Fibroblast of lung (primary cell): Measurements from ENCODE around the gene UBR4. TPM values are rescaled to one million over a fixed set of nuclear protein-coding genes. Genes with fewer than 3 reads are reported as not detected.

Source experiments
- DNase-seq, 2 donors: peaks; one replicate each; pipeline versions ENCODE4 v3.0.0 to v3.0.0-alpha.2; 2010; ENCODE audit warnings: low read depth in 2 of 2
- H2AFZ ChIP-seq: 2 replicates; pipeline ENCODE4 v1.5.1; 2012; ENCODE audit warnings: low read length, control low read depth, inconsistent platforms
- H3K27ac ChIP-seq: 2 replicates; pipeline ENCODE4 v1.5.1; 2011; ENCODE audit warnings: low read length, control low read depth; ENCODE audit not compliant: insufficient read depth
- H3K27me3 ChIP-seq: 2 replicates; pipeline ENCODE4 v1.5.1; 2011; ENCODE audit warnings: mild to moderate bottlenecking, low read length; ENCODE audit not compliant: control insufficient read depth, insufficient read depth
- H3K36me3 ChIP-seq: 2 replicates; pipeline ENCODE4 v1.5.1; 2011; ENCODE audit warnings: low read length; ENCODE audit not compliant: control insufficient read depth, insufficient read depth
- H3K4me1 ChIP-seq: 2 replicates; pipeline ENCODE4 v1.5.1; 2011; ENCODE audit warnings: low read length; ENCODE audit not compliant: control insufficient read depth, insufficient read depth; ENCODE audit errors: extremely low read depth
- H3K4me2 ChIP-seq: 2 replicates; pipeline ENCODE4 v1.5.1; 2011; ENCODE audit warnings: low read length, control low read depth; ENCODE audit not compliant: insufficient read depth; ENCODE audit errors: extremely low read depth
- H3K4me3 ChIP-seq, 4 experiments: fragments of 200-600 bp in 1 of 4; sonication (generic) in 1 of 4; replicated peaks in 1 of 4; 2 replicates each; pipeline ENCODE4 v1.5.1; 2011 to 2016; ENCODE audit warnings: low read length in 4 of 4, low read depth in 3 of 4, mild to moderate bottlenecking in 3 of 4, control low read depth in 2 of 4, inconsistent platforms in 1 of 4, mixed read lengths in 1 of 4; ENCODE audit not compliant: insufficient read depth in 1 of 4; ENCODE audit errors: control extremely low read depth in 1 of 4
- H3K79me2 ChIP-seq: 2 replicates; pipeline ENCODE4 v1.5.1; 2012; ENCODE audit warnings: mild to moderate bottlenecking, low read length, inconsistent platforms; ENCODE audit not compliant: control insufficient read depth, insufficient read depth
- H3K9ac ChIP-seq: 2 replicates; pipeline ENCODE4 v1.5.1; 2011; ENCODE audit warnings: mild to moderate bottlenecking, low read length, control low read depth; ENCODE audit not compliant: insufficient read depth
- H3K9me3 ChIP-seq: 2 replicates; pipeline ENCODE4 v1.5.1; 2012; ENCODE audit warnings: low read depth, low read length; ENCODE audit not compliant: control insufficient read depth, insufficient read depth
- H4K20me1 ChIP-seq: 2 replicates; pipeline ENCODE4 v1.5.1; 2011; ENCODE audit warnings: low read length; ENCODE audit not compliant: control insufficient read depth, insufficient read depth; ENCODE audit errors: extremely low read depth
- CTCF ChIP-seq, 2 donors: IDR thresholded peaks in 1 of 2; conservative IDR thresholded peaks in 1 of 2; 1 replicate in 1 of 2; 2 replicates in 1 of 2; pipeline ENCODE4 v1.5.1; 2011 to 2012; ENCODE audit warnings: low read length in 2 of 2, control low read depth in 1 of 2, inconsistent platforms in 1 of 2, low read depth in 1 of 2, mild to moderate bottlenecking in 1 of 2
- EZH2 ChIP-seq: IDR thresholded peaks from 2 replicates; pipeline ENCODE4 v1.5.1; 2012; ENCODE audit warnings: low read length, control low read depth, mild to moderate bottlenecking; ENCODE audit errors: missing control alignments
- polyA plus RNA-seq, 2 donors: library from polyadenylated mRNA; depleted of rRNA in 1 of 2; stranded (reverse) in 1 of 2; unstranded in 1 of 2; fragments of >200 nt; gene quantifications; 2 replicates each; pipeline ENCODE4 v1.2.1, GENCODE V29; 2011 to 2012; ENCODE audit warnings: missing spikeins in 1 of 2
- total RNA-seq: library from RNA; depleted of rRNA; stranded (reverse); fragments of >200 nt; gene quantifications from 2 replicates; pipeline ENCODE4 v1.2.1, GENCODE V29; 2014

Gene UBR4
- total and polyA plus RNA-seq, 2 donors (not counting 1 experiment from before 2014, with no cell fraction given) = 32.0 to 164 TPM

- Histone ChIP-seq H3K79me2 (no peaks in the 10 kb centered on the region), H3K9me3 (no peaks in the 10 kb centered on the region), H3K27me3 (no peaks in the 10 kb centered on the region), H3K4me1 (no peaks in the 10 kb centered on the region), H3K36me3 (peaks cover 38% of the 10 kb centered on the region), H3K9ac (no peak overlapping the region), H2AFZ (no peak overlapping the region), H3K4me2 (no peak overlapping the region), H4K20me1 (no peaks in the 10 kb centered on the region), H3K27ac (no peak overlapping the region), H3K4me3 (no peak overlapping the region)
- no peak for TF ChIP-seq EZH2
- TF ChIP-seq CTCF (conservative IDR thresholded peaks at IDR 0.05 in 1 of 2, IDR thresholded peaks at IDR 0.05 in 1 of 2; ENCODE audit: low read depth in 1 of 2, low read length in 2 of 2) = no peak
- DNase-seq = peak in 1 of 2 donors; percentile 22
Measured at GRCh38 chr1:19122668-19123067, 87.4 kb downstream of the UBR4 start.

DNA sequence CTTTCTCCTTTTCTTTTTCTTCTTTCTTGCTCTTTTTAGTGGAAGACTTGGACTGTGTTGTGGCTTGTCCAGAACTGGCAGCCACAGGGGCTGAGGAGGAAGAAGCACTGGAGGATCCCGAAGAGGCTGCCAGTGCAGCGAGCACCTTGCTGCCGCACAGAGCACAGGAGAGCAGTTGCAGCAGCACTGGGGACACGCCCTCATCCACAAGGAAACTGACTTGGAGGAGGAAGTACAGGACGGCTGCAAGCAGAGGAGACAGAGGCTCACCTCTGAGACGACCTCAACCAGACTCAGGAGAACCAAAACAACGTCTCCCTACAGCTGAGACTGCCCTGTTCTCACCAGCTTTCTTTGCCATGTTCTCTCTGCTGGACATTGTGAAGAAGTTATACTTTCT, 88.9 kb downstream of the UBR4 start:
- Histone ChIP-seq H3K9me3 (no peaks in the 10 kb centered on the region), H3K27ac (no peak overlapping the region), H3K27me3 (no peaks in the 10 kb centered on the region), H3K4me1 (no peaks in the 10 kb centered on the region), H2AFZ (no peak overlapping the region), H3K4me3 (no peak overlapping the region), H3K36me3 (peaks cover 42% of the 10 kb centered on the region), H4K20me1 (no peaks in the 10 kb centered on the region), H3K4me2 (no peak overlapping the region), H3K9ac (no peak overlapping the region), H3K79me2 (no peaks in the 10 kb centered on the region)
- TF ChIP-seq CTCF (conservative IDR thresholded peaks at IDR 0.05 in 1 of 2, IDR thresholded peaks at IDR 0.05 in 1 of 2; ENCODE audit: low read depth in 1 of 2, low read length in 2 of 2) (no peak), EZH2 (no peak)
- DNase-seq = no peak

GRCh38 chr1:19120070-19120469, 90.0 kb downstream of the UBR4 start:
- no peak overlapping the region for H2AFZ ChIP-seq
- no peaks in the 10 kb centered on the region for H4K20me1 ChIP-seq
- no peaks in the 10 kb centered on the region for H3K27me3 ChIP-seq
- no peak overlapping the region for H3K4me2 ChIP-seq
- no peak overlapping the region for H3K9ac ChIP-seq
- TF ChIP-seq EZH2 = no peak
- no peak for TF ChIP-seq CTCF (conservative IDR thresholded peaks at IDR 0.05 in 1 of 2, IDR thresholded peaks at IDR 0.05 in 1 of 2; ENCODE audit: low read depth in 1 of 2, low read length in 2 of 2)
- no peaks in the 10 kb centered on the region for H3K79me2 ChIP-seq
- no peak for DNase-seq
- no peaks in the 10 kb centered on the region for H3K4me1 ChIP-seq
- no peaks in the 10 kb centered on the region for H3K9me3 ChIP-seq
- peaks cover 38% of the 10 kb centered on the region for H3K36me3 ChIP-seq
- no peak overlapping the region for H3K4me3 ChIP-seq
- no peak overlapping the region for H3K27ac ChIP-seq
